PC-3 (cell line): ENCODE results near the gene RPL37. TPM values are rescaled to one million over a fixed set of nuclear protein-coding genes. Genes with fewer than 3 reads are reported as not detected.

Experiments
- ATAC-seq: fragments of 200-7000 bp; cut with Tn5 transposase; 2 replicates; pipeline ENCODE4 v1.9.1; 2020; ENCODE audit warnings: mild to moderate bottlenecking, moderate library complexity
- BruUV-seq: library from RNA; stranded (reverse); fragments of 400-500 nt; replicated peaks from 2 replicates; lab custom pipeline; 2021; lab: Mats Ljungman, UMichigan
- CTCF ChIA-PET: fragments of 300-600 bp; sonication (Branson Sonifier 250); formaldehyde crosslinking; loops from one replicate; lab custom pipeline; 2022; ENCODE audit warnings: antibody characterized with exemption; lab: Charles Lee
- POLR2A ChIA-PET: fragments of 300-600 bp; sonication (Branson Sonifier 250); formaldehyde crosslinking; loops from one replicate; lab custom pipeline; 2022; ENCODE audit warnings: antibody characterized with exemption; ENCODE audit not compliant: unreplicated experiment; lab: Charles Lee
- DNase-seq: peaks from one replicate; pipeline ENCODE4 v3.0.0-alpha.2; 2015
- H2AFZ ChIP-seq: fragments of 300-600 bp; sonication (generic); 2 replicates; pipeline ENCODE4 v1.6.0; 2016; ENCODE audit warnings: antibody characterized with exemption, low read length
- H3F3A ChIP-seq: fragments of 300-600 bp; sonication (generic); one replicate; pipeline ENCODE4 v1.6.0; 2017; ENCODE audit warnings: antibody characterized with exemption, low read length, control low read depth, mild to moderate bottlenecking; ENCODE audit not compliant: unreplicated experiment
- H3K27ac ChIP-seq: fragments of 300-600 bp; sonication (generic); 2 replicates; pipeline ENCODE4 v1.5.1; 2016; ENCODE audit warnings: mild to moderate bottlenecking, low read length
- H3K27me3 ChIP-seq: fragments of 300-600 bp; sonication (generic); 2 replicates; pipeline ENCODE4 v1.6.1; 2016; ENCODE audit warnings: low read length, mixed read lengths
- H3K36me3 ChIP-seq: fragments of 300-600 bp; sonication (generic); 2 replicates; pipeline ENCODE4 v1.6.1; 2016; ENCODE audit warnings: low read depth, mixed run types, low read length, mixed read lengths
- H3K4me1 ChIP-seq: fragments of 300-600 bp; sonication (generic); 2 replicates; pipeline ENCODE4 v1.5.1; 2016; ENCODE audit warnings: low read length; ENCODE audit not compliant: insufficient read depth
- H3K4me2 ChIP-seq: fragments of 300-600 bp; sonication (generic); 2 replicates; pipeline ENCODE4 v1.6.0; 2016; ENCODE audit warnings: low read length
- H3K4me3 ChIP-seq: fragments of 300-600 bp; sonication (generic); 2 replicates; pipeline ENCODE4 v1.5.1; 2016; ENCODE audit warnings: mild to moderate bottlenecking, low read length, mixed read lengths
- H3K79me2 ChIP-seq: fragments of 300-600 bp; sonication (generic); 2 replicates; pipeline ENCODE4 v1.6.1; 2017; ENCODE audit warnings: low read length, mixed read lengths
- H3K9ac ChIP-seq: fragments of 300-600 bp; sonication (generic); 2 replicates; pipeline ENCODE4 v1.6.0; 2016; ENCODE audit warnings: mild to moderate bottlenecking, low read length
- H3K9me2 ChIP-seq: fragments of 300-600 bp; sonication (generic); replicated peaks from 2 replicates; pipeline ENCODE4 v1.6.1; 2016; ENCODE audit warnings: mixed run types, low read length, mixed read lengths
- H3K9me3 ChIP-seq: fragments of 300-600 bp; sonication (generic); 2 replicates; pipeline ENCODE4 v1.6.1; 2016; ENCODE audit warnings: low read length, mixed read lengths
- H4K20me1 ChIP-seq: fragments of 300-600 bp; sonication (generic); 2 replicates; pipeline ENCODE4 v1.6.1; 2016; ENCODE audit warnings: low read length, mixed read lengths
- EZH2 ChIP-seq: fragments of 300-600 bp; sonication (generic); IDR thresholded peaks from one replicate; pipeline ENCODE4 v1.6.1; 2017; ENCODE audit warnings: antibody characterized with exemption, mild to moderate bottlenecking, low read length; ENCODE audit not compliant: unreplicated experiment
- EZH2phosphoT487 ChIP-seq: fragments of 300-600 bp; sonication (generic); IDR thresholded peaks from 2 replicates; pipeline ENCODE4 v1.6.1; 2018; ENCODE audit warnings: mild to moderate bottlenecking, antibody characterized with exemption, low read length, borderline replicate concordance
- intact Hi-C: fragments of 100-400 bp; cut with micrococcal nuclease; formaldehyde crosslinking; loops from 2 replicates; pipeline ENCODE4 v1.9.0; 2023
- total RNA-seq: library from RNA; depleted of rRNA; stranded (reverse); fragments of >200 nt; gene quantifications from 2 replicates; pipeline ENCODE4 v1.2.3, GENCODE V29; 2014
- TF ChIP-seq, protein P1 (sequence below): fragments of 300-600 bp; sonication (generic); conservative IDR thresholded peaks from 2 replicates; pipeline ENCODE4 v1.5.1; 2017; ENCODE audit warnings: antibody characterized with exemption, low read depth, mild to moderate bottlenecking, low read length

RPL37 gene
- total RNA-seq, 1 experiment from 2014 or later: 2,823 TPM

DNA sequence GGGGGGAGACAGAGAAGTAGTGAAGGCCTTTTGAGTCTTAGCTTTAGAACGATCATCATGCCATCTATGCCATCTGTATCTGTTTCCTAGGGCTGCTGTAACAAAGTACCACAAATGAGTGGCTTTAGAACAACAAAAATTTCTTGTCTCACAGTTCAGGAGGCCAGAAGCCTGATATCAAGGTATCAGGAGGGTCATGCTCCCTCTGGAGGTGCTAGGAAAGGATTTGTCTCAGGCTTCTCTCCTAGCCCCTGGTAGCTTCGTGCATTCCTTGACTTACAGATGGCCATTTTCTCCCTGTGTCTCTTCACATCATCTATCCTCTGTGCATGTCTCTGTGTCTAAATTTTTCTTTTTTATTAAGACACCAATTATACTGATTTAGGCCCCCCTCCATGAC, 11.3 kb upstream of the RPL37 start:
- H3K9me2 ChIP-seq: no peaks in the 10 kb centered on the region
- CTCF ChIA-PET: no interaction called here
- H4K20me1 ChIP-seq: no peaks in the 10 kb centered on the region
- H3K27me3 ChIP-seq: no peaks in the 10 kb centered on the region
- H3K27ac ChIP-seq: no peak overlapping the region
- ATAC-seq (no peak), DNase-seq (no peak)
- no peak overlapping the region for H3K4me3 ChIP-seq
- no peak for TF ChIP-seq EZH2
- TF ChIP-seq, protein P1, sequence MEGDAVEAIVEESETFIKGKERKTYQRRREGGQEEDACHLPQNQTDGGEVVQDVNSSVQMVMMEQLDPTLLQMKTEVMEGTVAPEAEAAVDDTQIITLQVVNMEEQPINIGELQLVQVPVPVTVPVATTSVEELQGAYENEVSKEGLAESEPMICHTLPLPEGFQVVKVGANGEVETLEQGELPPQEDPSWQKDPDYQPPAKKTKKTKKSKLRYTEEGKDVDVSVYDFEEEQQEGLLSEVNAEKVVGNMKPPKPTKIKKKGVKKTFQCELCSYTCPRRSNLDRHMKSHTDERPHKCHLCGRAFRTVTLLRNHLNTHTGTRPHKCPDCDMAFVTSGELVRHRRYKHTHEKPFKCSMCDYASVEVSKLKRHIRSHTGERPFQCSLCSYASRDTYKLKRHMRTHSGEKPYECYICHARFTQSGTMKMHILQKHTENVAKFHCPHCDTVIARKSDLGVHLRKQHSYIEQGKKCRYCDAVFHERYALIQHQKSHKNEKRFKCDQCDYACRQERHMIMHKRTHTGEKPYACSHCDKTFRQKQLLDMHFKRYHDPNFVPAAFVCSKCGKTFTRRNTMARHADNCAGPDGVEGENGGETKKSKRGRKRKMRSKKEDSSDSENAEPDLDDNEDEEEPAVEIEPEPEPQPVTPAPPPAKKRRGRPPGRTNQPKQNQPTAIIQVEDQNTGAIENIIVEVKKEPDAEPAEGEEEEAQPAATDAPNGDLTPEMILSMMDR: no peak
- no peak for TF ChIP-seq EZH2phosphoT487
- intact Hi-C loops: no loop called here
- H3K4me1 ChIP-seq: peaks cover 17% of the 10 kb centered on the region
- H3K36me3 ChIP-seq: no peaks in the 10 kb centered on the region
- H3F3A ChIP-seq: peaks cover 6% of the 10 kb centered on the region
- H3K9me3 ChIP-seq: no peaks in the 10 kb centered on the region
- POLR2A ChIA-PET: no interaction called here
- no peaks in the 10 kb centered on the region for H3K79me2 ChIP-seq
- no peak overlapping the region for H3K4me2 ChIP-seq
- H2AFZ ChIP-seq: no peak overlapping the region
- BruUV-seq: no TSS peak
- no peak overlapping the region for H3K9ac ChIP-seq

DNA sequence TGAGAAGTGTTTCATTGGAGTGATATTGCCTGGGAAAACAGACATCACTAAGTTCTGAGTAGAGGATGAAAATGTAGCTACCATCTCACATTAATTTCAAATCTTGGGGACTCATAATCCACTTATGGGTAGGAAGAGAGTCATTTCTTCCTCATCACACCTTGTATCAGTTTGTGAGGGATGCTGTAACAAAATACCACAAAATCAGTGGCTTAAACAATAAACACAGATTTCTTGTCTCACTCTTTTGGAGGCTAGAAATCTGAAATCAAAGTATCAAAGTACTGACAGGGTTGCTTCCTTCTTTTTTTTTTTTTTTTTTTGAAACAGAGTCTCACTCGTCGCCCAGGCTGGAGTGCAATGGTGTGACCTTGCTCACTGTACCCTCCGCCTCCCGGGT, 9.5 kb upstream of the RPL37 start:
- no peaks in the 10 kb centered on the region for H3K79me2 ChIP-seq

DNA sequence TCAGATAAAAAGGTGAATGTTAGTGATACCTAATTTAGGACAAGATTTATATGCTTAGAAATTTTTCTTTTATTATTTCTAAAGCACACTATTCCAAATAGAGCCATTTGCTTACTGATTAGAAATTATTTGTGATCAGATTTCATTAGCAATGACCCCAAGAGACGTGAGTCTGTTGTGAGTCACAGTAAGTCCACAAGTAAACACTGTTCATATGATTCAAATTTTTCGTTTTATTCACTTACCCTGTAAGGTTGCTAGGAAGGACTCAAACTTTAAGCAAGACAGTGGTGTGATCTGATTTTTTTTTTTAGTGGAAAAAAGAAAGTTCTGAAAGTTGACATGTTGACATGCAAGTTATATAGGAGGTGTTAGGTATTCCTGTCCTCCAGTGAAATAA, 7.3 kb upstream of the RPL37 start:
- DNase-seq (peak; percentile 86), ATAC-seq (peak; percentile 98)
- H3K9me3 ChIP-seq: no peaks in the 10 kb centered on the region
- no peaks in the 10 kb centered on the region for H3K36me3 ChIP-seq
- H4K20me1 ChIP-seq: no peaks in the 10 kb centered on the region
- no peak for TF ChIP-seq EZH2phosphoT487
- TF ChIP-seq, protein P1: no peak
- TF ChIP-seq EZH2: no peak
- H3K27ac ChIP-seq: peak overlapping the region; percentile 39
- intact Hi-C loops: loop anchor here (2.0 kb wide), 1 partner anchor 36 kb away; no protein-coding TSS in a partner anchor
- H3K9ac ChIP-seq: peak overlapping the region; percentile 56
- H2AFZ ChIP-seq: no peak overlapping the region
- no peaks in the 10 kb centered on the region for H3K27me3 ChIP-seq
- peaks cover 6% of the 10 kb centered on the region for H3F3A ChIP-seq
- peak overlapping the region; percentile 75 for H3K4me2 ChIP-seq
- BruUV-seq: no TSS peak
- POLR2A ChIA-PET: interaction anchor here (0.7 kb wide), 1 partner anchor 378 kb away, joined by 6 read pairs; no protein-coding TSS in a partner anchor
- peak overlapping the region; percentile 58 for H3K4me3 ChIP-seq
- H3K4me1 ChIP-seq: peaks cover 26% of the 10 kb centered on the region
- H3K79me2 ChIP-seq: no peaks in the 10 kb centered on the region
- CTCF ChIA-PET: interaction anchor here (0.6 kb wide), 1 partner anchor 46 kb away, joined by 3 read pairs; no protein-coding TSS in a partner anchor
- H3K9me2 ChIP-seq: no peaks in the 10 kb centered on the region

More for the DNA sequence above, 9.5 kb upstream of the RPL37 start:
- intact Hi-C loops: no loop called here
- H3K9me3 ChIP-seq: no peaks in the 10 kb centered on the region
- peaks cover 6% of the 10 kb centered on the region for H3F3A ChIP-seq
- H3K27ac ChIP-seq: no peak overlapping the region
- DNase-seq (no peak), ATAC-seq (no peak)
- H3K27me3 ChIP-seq: no peaks in the 10 kb centered on the region
- no peak overlapping the region for H3K4me2 ChIP-seq
- H2AFZ ChIP-seq: no peak overlapping the region
- peaks cover 26% of the 10 kb centered on the region for H3K4me1 ChIP-seq
- ChIA-PET POLR2A (no interaction called here), CTCF (interaction anchor here (0.6 kb wide), 1 partner anchor 15 kb away, joined by 3 read pairs; no protein-coding TSS in a partner anchor)
- no peak overlapping the region for H3K4me3 ChIP-seq
- TF ChIP-seq EZH2 (no peak), EZH2phosphoT487 (no peak)
- TF ChIP-seq, protein P1: no peak
- no peaks in the 10 kb centered on the region for H3K9me2 ChIP-seq
- BruUV-seq: no TSS peak
- no peaks in the 10 kb centered on the region for H4K20me1 ChIP-seq
- H3K36me3 ChIP-seq: no peaks in the 10 kb centered on the region
- no peak overlapping the region for H3K9ac ChIP-seq
